Activated CD4-positive, alpha-beta T cell treated with anti-CD3 and anti-CD28 coated beads for 24 hours (primary cell): ENCODE measurements around the gene KAZN.
A peak's percentile ranks its signal among the peaks of the same experiment; 100 is the strongest.
"Not testable (repeated sequence)": the region's sequence is repeated elsewhere in the genome, so short reads cannot be mapped to it uniquely, and the experiment has no call there.

Source experiments
- DNase-seq, 2 donors: peaks; one replicate each; pipeline ENCODE4 v3.0.0-alpha.2; 2020; ENCODE audit warnings: low read depth in 2 of 2

Gene KAZN

GRCh38 chr1:15031251-15031933 lies 432.9 kb downstream of the KAZN start:
- DNase-seq = no peak

GRCh38 chr1:15033264-15033663 lies 434.8 kb downstream of the KAZN start:
- DNase-seq = no peak

- no peak for DNase-seq
Measured at GRCh38 chr1:15034656-15035055, 436.2 kb downstream of the KAZN start.

- DNase-seq = no peak
Measured at GRCh38 chr1:15035236-15035635, 436.8 kb downstream of the KAZN start.

GRCh38 chr1:15036101-15036500 lies 437.6 kb downstream of the KAZN start:
- DNase-seq = no peak

GRCh38 chr1:15038232-15039016 lies 439.9 kb downstream of the KAZN start:
- DNase-seq = no peak

- DNase-seq = no peak
Measured at GRCh38 chr1:15039017-15039648, 440.6 kb downstream of the KAZN start.

- no peak for DNase-seq
Measured at GRCh38 chr1:15039901-15040300, 441.4 kb downstream of the KAZN start.

- DNase-seq = not testable (repeated sequence)
Measured at GRCh38 chr1:15040685-15041084, 442.2 kb downstream of the KAZN start.

- no peak for DNase-seq
Measured at GRCh38 chr1:15042866-15043265, 444.4 kb downstream of the KAZN start.

- no peak for DNase-seq
Measured at GRCh38 chr1:15043934-15044333, 445.4 kb downstream of the KAZN start.

GRCh38 chr1:15045123-15045522 lies 446.6 kb downstream of the KAZN start:
- DNase-seq = no peak

GRCh38 chr1:15046487-15047165 lies 448.1 kb downstream of the KAZN start:
- DNase-seq = peak; percentile 34 to 36

GRCh38 chr1:15047237-15047636 lies 448.8 kb downstream of the KAZN start:
- DNase-seq = no peak

- no peak for DNase-seq
Measured at GRCh38 chr1:15048437-15048980, 450.0 kb downstream of the KAZN start.

- DNase-seq = no peak
Measured at GRCh38 chr1:15049067-15049466, 450.6 kb downstream of the KAZN start.

GRCh38 chr1:15051882-15052528 lies 453.5 kb downstream of the KAZN start:
- DNase-seq = no peak

GRCh38 chr1:15053153-15053552 lies 454.7 kb downstream of the KAZN start:
- DNase-seq = no peak

GRCh38 chr1:15055736-15056415 lies 457.4 kb downstream of the KAZN start:
- DNase-seq = no peak

GRCh38 chr1:15056515-15057285 lies 458.2 kb downstream of the KAZN start:
- no peak for DNase-seq
